GM12801 (cell line): ENCODE measurements around the gene RBP4.

Experiments used
- CTCF ChIP-seq: IDR thresholded peaks from one replicate; pipeline ENCODE4 v1.5.1; 2011; ENCODE audit warnings: control low read depth; ENCODE audit not compliant: insufficient read length; ENCODE audit errors: extremely low read depth

The RBP4 gene

DNA sequence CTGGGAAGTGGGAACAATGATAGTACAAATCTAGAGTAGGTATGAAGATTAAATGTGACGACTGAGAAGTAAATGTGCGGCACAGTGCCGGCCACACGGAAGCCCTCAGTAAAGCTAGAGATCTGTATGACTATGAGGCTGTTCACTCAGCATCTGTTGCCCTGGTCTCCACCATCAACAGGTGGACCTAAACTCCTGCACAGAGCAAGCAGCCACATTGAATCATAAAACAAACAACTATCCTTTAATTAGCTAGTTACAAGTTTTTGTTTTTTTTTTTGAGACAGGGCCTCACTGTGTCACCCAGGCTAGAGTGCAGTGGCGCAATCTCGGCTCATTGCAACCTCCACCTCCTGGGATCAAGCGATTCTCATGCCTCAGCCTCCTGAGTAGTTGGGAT, 16.6 kb downstream of the RBP4 start:
- TF ChIP-seq CTCF: no peak

GRCh38 chr10:93580828-93581227, 20.2 kb downstream of the RBP4 start:
- TF ChIP-seq CTCF: no peak

GRCh38 chr10:93579985-93580711, 20.9 kb downstream of the RBP4 start:
- TF ChIP-seq CTCF: no peak

GRCh38 chr10:93579089-93579488, 21.9 kb downstream of the RBP4 start:
- TF ChIP-seq CTCF: no peak

- no peak for TF ChIP-seq CTCF
Observed at GRCh38 chr10:93577565-93577964, 23.5 kb downstream of the RBP4 start.

- no peak for TF ChIP-seq CTCF
Observed at GRCh38 chr10:93576888-93577287, 24.1 kb downstream of the RBP4 start.

DNA sequence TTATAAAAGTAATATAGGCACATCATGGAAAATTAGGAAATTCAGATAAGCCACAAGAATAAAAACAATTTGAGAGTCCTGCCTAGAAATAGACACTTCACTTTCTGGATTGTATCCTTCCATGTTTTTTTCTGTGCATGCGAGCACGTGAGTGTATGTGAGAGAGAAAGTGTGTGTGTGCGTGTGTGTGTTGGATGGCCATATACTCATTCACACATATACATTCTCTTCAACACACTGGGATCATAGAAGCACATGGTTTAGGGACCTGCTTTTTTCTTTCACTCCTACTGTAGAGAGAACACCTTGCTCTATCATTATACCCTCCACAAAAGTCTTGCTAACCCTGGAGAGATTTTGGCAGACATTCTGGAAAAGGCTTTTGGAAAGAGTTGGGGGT, 27.1 kb downstream of the RBP4 start:
- TF ChIP-seq CTCF: no peak
